ENCODE measurements around the gene ADAR.

ADAR gene

GRCh38 chr1:154577346-154578057 is 30.5 kb downstream of the ADAR start:
- DNase-seq (ENCODE audit: low read depth): no peak
- no peak for TF ChIP-seq CTCF (IDR thresholded peaks at IDR 0.05; ENCODE audit: control insufficient read depth, insufficient read depth, low read depth, low read length, missing control alignments)
- no peak overlapping the region for H3K4me3 ChIP-seq (ENCODE audit: control insufficient read depth, low read depth, low read length)

GRCh38 chr1:154575951-154576566 is 31.9 kb downstream of the ADAR start:
- no peak overlapping the region for H3K4me3 ChIP-seq (ENCODE audit: control insufficient read depth, low read depth, low read length)
- TF ChIP-seq CTCF (IDR thresholded peaks at IDR 0.05; ENCODE audit: control insufficient read depth, insufficient read depth, low read depth, low read length, missing control alignments): no peak
- no peak for DNase-seq (ENCODE audit: low read depth)

- DNase-seq (ENCODE audit: low read depth): no peak
- no peak overlapping the region for H3K4me3 ChIP-seq (ENCODE audit: control insufficient read depth, low read depth, low read length)
- no peak for TF ChIP-seq CTCF (IDR thresholded peaks at IDR 0.05; ENCODE audit: control insufficient read depth, insufficient read depth, low read depth, low read length, missing control alignments)
Observed at GRCh38 chr1:154575147-154575927, 32.6 kb downstream of the ADAR start.

GRCh38 chr1:154574716-154575115 is 33.3 kb downstream of the ADAR start:
- TF ChIP-seq CTCF (IDR thresholded peaks at IDR 0.05; ENCODE audit: control insufficient read depth, insufficient read depth, low read depth, low read length, missing control alignments): no peak
- H3K4me3 ChIP-seq (ENCODE audit: control insufficient read depth, low read depth, low read length): no peak overlapping the region
- DNase-seq (ENCODE audit: low read depth): no peak

GRCh38 chr1:154573168-154573510 is 34.8 kb downstream of the ADAR start:
- H3K4me3 ChIP-seq (ENCODE audit: control insufficient read depth, low read depth, low read length): no peak overlapping the region
- DNase-seq (ENCODE audit: low read depth): no peak
- TF ChIP-seq CTCF (IDR thresholded peaks at IDR 0.05; ENCODE audit: control insufficient read depth, insufficient read depth, low read depth, low read length, missing control alignments): no peak

- H3K4me3 ChIP-seq (ENCODE audit: control insufficient read depth, low read depth, low read length): no peak overlapping the region
- DNase-seq (ENCODE audit: low read depth): no peak
- TF ChIP-seq CTCF (IDR thresholded peaks at IDR 0.05; ENCODE audit: control insufficient read depth, insufficient read depth, low read depth, low read length, missing control alignments): no peak
Observed at GRCh38 chr1:154572468-154573167, 35.4 kb downstream of the ADAR start.

Data from AG09309 (cell line).